GM12872 (cell line): Measurements from ENCODE around the gene TRNP1.

Experiments used
- CTCF ChIP-seq: IDR thresholded peaks from 3 replicates; pipeline ENCODE4 v1.5.1; 2011; ENCODE audit warnings: low read depth, mild to moderate bottlenecking, low read length, moderate library complexity; ENCODE audit not compliant: insufficient read depth

TRNP1 gene

GRCh38 chr1:27036718-27037117, 43.2 kb downstream of the TRNP1 start:
- TF ChIP-seq CTCF, result no peak

- TF ChIP-seq CTCF, result no peak
These were observed 44.0 kb downstream of the TRNP1 start for GRCh38 chr1:27037518-27037917.

GRCh38 chr1:27038020-27038419, 44.5 kb downstream of the TRNP1 start:
- TF ChIP-seq CTCF, result no peak

GRCh38 chr1:27042670-27043069, 49.2 kb downstream of the TRNP1 start:
- TF ChIP-seq CTCF, result no peak

GRCh38 chr1:27044613-27045151, 51.2 kb downstream of the TRNP1 start:
- TF ChIP-seq CTCF, result peak; percentile 99

- TF ChIP-seq CTCF, result peak; percentile 93
These were observed 52.6 kb downstream of the TRNP1 start for GRCh38 chr1:27045973-27046558.

GRCh38 chr1:27047914-27048313, 54.4 kb downstream of the TRNP1 start:
- TF ChIP-seq CTCF, result no peak
